ENCODE results near the gene TSPAN9. TPM values are rescaled to one million over a fixed set of nuclear protein-coding genes. Genes with fewer than 3 reads are reported as not detected.

TSPAN9 gene
- total and polyA plus RNA-seq, 2 donors, result 33.3 to 50.4 TPM

GRCh38 chr12:3263282-3263681 is 186.1 kb downstream of the TSPAN9 start:
- Histone ChIP-seq H3K27ac (ENCODE audit: low read depth) (no peak overlapping the region), H3K36me3 (ENCODE audit: insufficient read depth) (no peaks in the 10 kb centered on the region), H3K4me1 (ENCODE audit: insufficient read depth) (no peaks in the 10 kb centered on the region), H3K4me3 (ENCODE audit: low read depth, low read length) (no peak overlapping the region)
- DNase-seq (ENCODE audit: extremely low spot score), result no peak
- 95% methylated on average over 13 of the region's 13 CpGs for WGBS

- no peaks in the 10 kb centered on the region for H3K4me1 ChIP-seq (ENCODE audit: insufficient read depth)
- H3K36me3 ChIP-seq (ENCODE audit: insufficient read depth), result no peaks in the 10 kb centered on the region
- no peak overlapping the region for H3K4me3 ChIP-seq (ENCODE audit: low read depth, low read length)
- no peak for DNase-seq (ENCODE audit: extremely low spot score)
- WGBS, result 50% methylated on average over 35 of the region's 35 CpGs
- H3K27ac ChIP-seq (ENCODE audit: low read depth), result no peak overlapping the region
These were observed 187.1 kb downstream of the TSPAN9 start for GRCh38 chr12:3263939-3264922.

GRCh38 chr12:3265406-3265805 is 188.2 kb downstream of the TSPAN9 start:
- Histone ChIP-seq H3K4me1 (ENCODE audit: insufficient read depth) (no peaks in the 10 kb centered on the region), H3K36me3 (ENCODE audit: insufficient read depth) (no peaks in the 10 kb centered on the region), H3K4me3 (ENCODE audit: low read depth, low read length) (no peak overlapping the region), H3K27ac (ENCODE audit: low read depth) (no peak overlapping the region)
- 97% methylated on average over 8 of the region's 8 CpGs for WGBS
- no peak for DNase-seq (ENCODE audit: extremely low spot score)

- H3K4me3 ChIP-seq (ENCODE audit: low read depth, low read length), result no peak overlapping the region
- 90% methylated on average over 8 of the region's 8 CpGs for WGBS
- H3K4me1 ChIP-seq (ENCODE audit: insufficient read depth), result no peaks in the 10 kb centered on the region
- H3K27ac ChIP-seq (ENCODE audit: low read depth), result no peak overlapping the region
- H3K36me3 ChIP-seq (ENCODE audit: insufficient read depth), result no peaks in the 10 kb centered on the region
- DNase-seq (ENCODE audit: extremely low spot score), result no peak
These were observed 189.5 kb downstream of the TSPAN9 start for GRCh38 chr12:3266638-3267037.

GRCh38 chr12:3267690-3268089 is 190.5 kb downstream of the TSPAN9 start:
- 88% methylated on average over 11 of the region's 11 CpGs for WGBS
- no peak for DNase-seq (ENCODE audit: extremely low spot score)
- H3K4me1 ChIP-seq (ENCODE audit: insufficient read depth), result no peaks in the 10 kb centered on the region
- no peaks in the 10 kb centered on the region for H3K36me3 ChIP-seq (ENCODE audit: insufficient read depth)
- no peak overlapping the region for H3K27ac ChIP-seq (ENCODE audit: low read depth)
- no peak overlapping the region for H3K4me3 ChIP-seq (ENCODE audit: low read depth, low read length)

GRCh38 chr12:3269594-3269993 is 192.4 kb downstream of the TSPAN9 start:
- WGBS, result 84% methylated on average over 11 of the region's 11 CpGs
- no peaks in the 10 kb centered on the region for H3K4me1 ChIP-seq (ENCODE audit: insufficient read depth)
- no peaks in the 10 kb centered on the region for H3K36me3 ChIP-seq (ENCODE audit: insufficient read depth)
- no peak overlapping the region for H3K27ac ChIP-seq (ENCODE audit: low read depth)
- no peak overlapping the region for H3K4me3 ChIP-seq (ENCODE audit: low read depth, low read length)
- no peak for DNase-seq (ENCODE audit: extremely low spot score)

- H3K4me3 ChIP-seq (ENCODE audit: low read depth, low read length), result no peak overlapping the region
- H3K27ac ChIP-seq (ENCODE audit: low read depth), result no peak overlapping the region
- WGBS, result 95% methylated on average over 1 of the region's 1 CpG
- H3K4me1 ChIP-seq (ENCODE audit: insufficient read depth), result no peaks in the 10 kb centered on the region
- DNase-seq (ENCODE audit: extremely low spot score), result no peak
- no peaks in the 10 kb centered on the region for H3K36me3 ChIP-seq (ENCODE audit: insufficient read depth)
These were observed 194.0 kb downstream of the TSPAN9 start for GRCh38 chr12:3271146-3271545.

- Histone ChIP-seq H3K27ac (ENCODE audit: low read depth) (no peak overlapping the region), H3K4me3 (ENCODE audit: low read depth, low read length) (no peak overlapping the region), H3K4me1 (ENCODE audit: insufficient read depth) (no peaks in the 10 kb centered on the region), H3K36me3 (ENCODE audit: insufficient read depth) (no peaks in the 10 kb centered on the region)
- DNase-seq (ENCODE audit: extremely low spot score), result no peak
- WGBS, result 85% methylated on average over 6 of the region's 6 CpGs
These were observed 194.5 kb downstream of the TSPAN9 start for GRCh38 chr12:3271639-3272038.

GRCh38 chr12:3272958-3273357 is 195.8 kb downstream of the TSPAN9 start:
- Histone ChIP-seq H3K27ac (ENCODE audit: low read depth) (no peak overlapping the region), H3K36me3 (ENCODE audit: insufficient read depth) (no peaks in the 10 kb centered on the region), H3K4me3 (ENCODE audit: low read depth, low read length) (no peak overlapping the region), H3K4me1 (ENCODE audit: insufficient read depth) (no peaks in the 10 kb centered on the region)
- DNase-seq (ENCODE audit: extremely low spot score), result no peak
- 95% methylated on average over 9 of the region's 9 CpGs for WGBS

- Histone ChIP-seq H3K4me3 (ENCODE audit: low read depth, low read length) (no peak overlapping the region), H3K27ac (ENCODE audit: low read depth) (no peak overlapping the region), H3K4me1 (ENCODE audit: insufficient read depth) (no peaks in the 10 kb centered on the region), H3K36me3 (ENCODE audit: insufficient read depth) (no peaks in the 10 kb centered on the region)
- WGBS, result 82% methylated on average over 7 of the region's 7 CpGs
- no peak for DNase-seq (ENCODE audit: extremely low spot score)
These were observed 196.3 kb downstream of the TSPAN9 start for GRCh38 chr12:3273409-3273853.

- Histone ChIP-seq H3K36me3 (ENCODE audit: insufficient read depth) (no peaks in the 10 kb centered on the region), H3K4me3 (ENCODE audit: low read depth, low read length) (no peak overlapping the region), H3K4me1 (ENCODE audit: insufficient read depth) (no peaks in the 10 kb centered on the region), H3K27ac (ENCODE audit: low read depth) (no peak overlapping the region)
- no peak for DNase-seq (ENCODE audit: extremely low spot score)
- WGBS, result 88% methylated on average over 13 of the region's 13 CpGs
These were observed 197.5 kb downstream of the TSPAN9 start for GRCh38 chr12:3274664-3275063.

- no peak overlapping the region for H3K4me3 ChIP-seq (ENCODE audit: low read depth, low read length)
- no peak overlapping the region for H3K27ac ChIP-seq (ENCODE audit: low read depth)
- H3K36me3 ChIP-seq (ENCODE audit: insufficient read depth), result no peaks in the 10 kb centered on the region
- DNase-seq (ENCODE audit: extremely low spot score), result no peak
- H3K4me1 ChIP-seq (ENCODE audit: insufficient read depth), result no peaks in the 10 kb centered on the region
- WGBS, result 54% methylated on average over 29 of the region's 29 CpGs
These were observed 198.2 kb downstream of the TSPAN9 start for GRCh38 chr12:3275171-3276041.

- H3K4me1 ChIP-seq (ENCODE audit: insufficient read depth), result no peaks in the 10 kb centered on the region
- no peak overlapping the region for H3K27ac ChIP-seq (ENCODE audit: low read depth)
- no peaks in the 10 kb centered on the region for H3K36me3 ChIP-seq (ENCODE audit: insufficient read depth)
- 96% methylated on average over 14 of the region's 14 CpGs for WGBS
- DNase-seq (ENCODE audit: extremely low spot score), result no peak
- H3K4me3 ChIP-seq (ENCODE audit: low read depth, low read length), result no peak overlapping the region
These were observed 199.0 kb downstream of the TSPAN9 start for GRCh38 chr12:3276226-3276625.

All from urinary bladder (tissue), 4 donors.